ACC112 (cell line): ENCODE measurements around the gene LPIN2.
"Not testable (repeated sequence)": the region's sequence is repeated elsewhere in the genome, so short reads cannot be mapped to it uniquely, and the experiment has no call there.

ENCODE experiments used
- H2AFZ ChIP-seq: fragments of 200-600 bp; sonication (generic); one replicate; pipeline ENCODE4 v1.6.0; 2017; ENCODE audit warnings: antibody characterized with exemption, low read length; ENCODE audit not compliant: unreplicated experiment
- H3K27ac ChIP-seq: fragments of 200-600 bp; sonication (generic); 2 replicates; pipeline ENCODE4 v1.5.1; 2014; ENCODE audit warnings: low read depth, mild to moderate bottlenecking, antibody characterized with exemption, low read length, moderate library complexity
- H3K27me3 ChIP-seq: fragments of 200-600 bp; sonication (generic); 2 replicates; pipeline ENCODE4 v1.6.1; 2014; ENCODE audit warnings: mild to moderate bottlenecking, antibody characterized with exemption, low read length, moderate library complexity, mixed read lengths; ENCODE audit not compliant: insufficient read depth
- H3K36me3 ChIP-seq: fragments of 200-600 bp; sonication (generic); 2 replicates; pipeline ENCODE4 v1.6.1; 2016; ENCODE audit warnings: mild to moderate bottlenecking, antibody characterized with exemption, low read length, moderate library complexity, mixed read lengths; ENCODE audit not compliant: insufficient read depth
- H3K4me1 ChIP-seq: fragments of 200-600 bp; sonication (generic); one replicate; pipeline ENCODE4 v1.6.1; 2016; ENCODE audit warnings: low read length, mixed read lengths; ENCODE audit not compliant: insufficient read depth, unreplicated experiment, control insufficient read depth
- H3K4me3 ChIP-seq: fragments of 200-600 bp; sonication (generic); 2 replicates; pipeline ENCODE4 v1.5.1; 2014; ENCODE audit warnings: mild to moderate bottlenecking, low read depth, low read length
- H3K79me2 ChIP-seq: fragments of 200-600 bp; sonication (generic); one replicate; pipeline ENCODE4 v1.6.0; 2016; ENCODE audit warnings: low read length; ENCODE audit not compliant: control insufficient read depth, unreplicated experiment, insufficient read depth

LPIN2 gene

DNA sequence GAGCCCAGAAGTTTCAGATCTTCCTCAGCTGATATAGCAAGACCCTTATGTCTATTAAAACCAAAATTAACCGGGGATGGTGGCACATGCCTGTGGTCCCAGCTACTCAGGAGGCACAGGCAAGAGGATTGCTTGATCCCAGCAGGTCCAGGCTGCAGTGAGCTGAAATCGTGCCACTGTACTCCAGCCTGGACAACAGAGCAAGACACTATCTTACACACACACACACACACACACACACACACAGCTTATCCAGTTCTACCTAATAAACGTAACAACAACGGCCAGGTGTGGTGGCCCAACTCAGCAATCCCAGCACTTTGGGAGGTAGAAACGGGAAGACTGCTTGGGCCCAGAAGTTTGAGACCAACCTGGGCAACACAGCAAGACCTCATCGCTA lies 7.5 kb downstream of the LPIN2 start:
- no peaks in the 10 kb centered on the region for H3K27me3 ChIP-seq
- H2AFZ ChIP-seq, result no peak overlapping the region
- H3K36me3 ChIP-seq, result peaks cover 52% of the 10 kb centered on the region
- H3K4me3 ChIP-seq, result no peak overlapping the region
- H3K4me1 ChIP-seq, result peaks cover 13% of the 10 kb centered on the region
- H3K27ac ChIP-seq, result no peak overlapping the region
- H3K79me2 ChIP-seq, result peaks cover 95% of the 10 kb centered on the region

- not testable (repeated sequence) for H3K27ac ChIP-seq, H3K4me3 ChIP-seq, H2AFZ ChIP-seq, H3K27me3 ChIP-seq, H3K4me1 ChIP-seq
- H3K36me3 ChIP-seq, result peaks cover 49% of the 10 kb centered on the region
- H3K79me2 ChIP-seq, result peaks cover 94% of the 10 kb centered on the region
Measured at GRCh38 chr18:3003766-3004165, 9.2 kb downstream of the LPIN2 start.

- Histone ChIP-seq H2AFZ (no peak overlapping the region), H3K4me1 (peaks cover 9% of the 10 kb centered on the region), H3K27me3 (no peaks in the 10 kb centered on the region), H3K4me3 (no peak overlapping the region), H3K36me3 (peaks cover 47% of the 10 kb centered on the region), H3K79me2 (peaks cover 94% of the 10 kb centered on the region), H3K27ac (no peak overlapping the region)
Measured at GRCh38 chr18:3002732-3003131, 10.2 kb downstream of the LPIN2 start.

GRCh38 chr18:2998644-2999043 lies 14.3 kb downstream of the LPIN2 start:
- no peaks in the 10 kb centered on the region for H3K27me3 ChIP-seq
- peaks cover 30% of the 10 kb centered on the region for H3K36me3 ChIP-seq
- peaks cover 13% of the 10 kb centered on the region for H3K4me1 ChIP-seq
- H3K27ac ChIP-seq, result peak overlapping the region; percentile 10; the same call in 1 of the 2 replicates
- no peak overlapping the region for H3K4me3 ChIP-seq
- no peak overlapping the region for H2AFZ ChIP-seq
- peaks cover 93% of the 10 kb centered on the region for H3K79me2 ChIP-seq

GRCh38 chr18:2997846-2998564 lies 14.9 kb downstream of the LPIN2 start:
- no peaks in the 10 kb centered on the region for H3K27me3 ChIP-seq
- H2AFZ ChIP-seq, result no peak overlapping the region
- H3K4me1 ChIP-seq, result peaks cover 13% of the 10 kb centered on the region
- peaks cover 94% of the 10 kb centered on the region for H3K79me2 ChIP-seq
- H3K36me3 ChIP-seq, result peaks cover 27% of the 10 kb centered on the region
- no peak overlapping the region for H3K4me3 ChIP-seq
- peak overlapping the region; percentile 10; the same call in 1 of the 2 replicates for H3K27ac ChIP-seq

GRCh38 chr18:2997429-2997828 lies 15.5 kb downstream of the LPIN2 start:
- Histone ChIP-seq H3K4me1 (peaks cover 13% of the 10 kb centered on the region), H3K36me3 (peaks cover 23% of the 10 kb centered on the region), H3K27ac (0 out of 2 replicates have a peak overlapping the region, but pooled peaks have one; percentile 1), H3K4me3 (no peak overlapping the region), H3K27me3 (no peaks in the 10 kb centered on the region), H3K79me2 (peaks cover 91% of the 10 kb centered on the region), H2AFZ (no peak overlapping the region)

DNA sequence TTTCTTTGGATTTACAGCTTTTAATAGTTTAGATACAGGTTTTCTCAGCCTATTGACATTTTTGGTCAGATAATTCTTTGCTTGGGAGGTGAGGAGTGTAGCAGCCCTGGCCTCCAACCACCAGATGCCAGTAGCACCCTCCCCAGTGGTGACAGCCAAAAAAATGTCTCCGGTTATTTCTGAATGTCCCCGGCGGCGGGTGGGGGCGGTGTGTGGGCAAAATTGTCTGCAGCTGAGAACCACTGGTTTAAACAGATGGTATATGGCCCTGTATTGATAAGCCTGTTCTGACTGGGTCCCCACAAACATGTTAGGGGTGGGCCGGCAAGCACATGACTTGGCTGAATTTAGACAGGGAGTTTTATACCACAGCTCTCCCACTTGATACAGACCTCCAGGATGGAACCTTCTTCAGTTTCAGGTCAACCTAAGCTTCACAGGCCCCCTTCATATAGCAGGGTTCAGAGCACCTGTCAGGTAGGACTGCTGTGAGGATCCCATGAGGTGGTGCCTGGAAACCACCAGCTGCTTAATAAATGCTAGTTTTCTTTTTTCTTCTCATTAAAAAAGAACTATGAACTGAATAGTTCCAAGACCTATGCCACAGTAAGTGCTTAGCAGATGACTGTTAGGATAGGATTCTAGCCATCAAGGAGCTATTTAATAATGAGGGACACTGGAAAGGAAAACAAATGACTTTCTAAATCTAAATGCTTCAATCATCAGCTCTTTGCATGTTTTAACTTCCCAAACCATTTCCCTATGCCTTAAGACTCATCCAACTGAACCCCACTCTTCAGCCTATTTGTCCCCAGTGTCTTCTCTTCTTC lies 18.1 kb downstream of the LPIN2 start:
- H3K27me3 ChIP-seq, result no peaks in the 10 kb centered on the region
- peaks cover 16% of the 10 kb centered on the region for H3K4me1 ChIP-seq
- peaks cover 8% of the 10 kb centered on the region for H3K36me3 ChIP-seq
- peaks cover 90% of the 10 kb centered on the region for H3K79me2 ChIP-seq
- no peak overlapping the region for H2AFZ ChIP-seq
- no peak overlapping the region for H3K4me3 ChIP-seq
- no peak overlapping the region for H3K27ac ChIP-seq

GRCh38 chr18:2994020-2994589 lies 18.8 kb downstream of the LPIN2 start:
- Histone ChIP-seq H3K27me3 (no peaks in the 10 kb centered on the region), H3K4me3 (no peak overlapping the region), H3K4me1 (peaks cover 20% of the 10 kb centered on the region), H3K79me2 (peaks cover 91% of the 10 kb centered on the region), H3K27ac (no peak overlapping the region), H2AFZ (no peak overlapping the region), H3K36me3 (peaks cover 8% of the 10 kb centered on the region)

DNA sequence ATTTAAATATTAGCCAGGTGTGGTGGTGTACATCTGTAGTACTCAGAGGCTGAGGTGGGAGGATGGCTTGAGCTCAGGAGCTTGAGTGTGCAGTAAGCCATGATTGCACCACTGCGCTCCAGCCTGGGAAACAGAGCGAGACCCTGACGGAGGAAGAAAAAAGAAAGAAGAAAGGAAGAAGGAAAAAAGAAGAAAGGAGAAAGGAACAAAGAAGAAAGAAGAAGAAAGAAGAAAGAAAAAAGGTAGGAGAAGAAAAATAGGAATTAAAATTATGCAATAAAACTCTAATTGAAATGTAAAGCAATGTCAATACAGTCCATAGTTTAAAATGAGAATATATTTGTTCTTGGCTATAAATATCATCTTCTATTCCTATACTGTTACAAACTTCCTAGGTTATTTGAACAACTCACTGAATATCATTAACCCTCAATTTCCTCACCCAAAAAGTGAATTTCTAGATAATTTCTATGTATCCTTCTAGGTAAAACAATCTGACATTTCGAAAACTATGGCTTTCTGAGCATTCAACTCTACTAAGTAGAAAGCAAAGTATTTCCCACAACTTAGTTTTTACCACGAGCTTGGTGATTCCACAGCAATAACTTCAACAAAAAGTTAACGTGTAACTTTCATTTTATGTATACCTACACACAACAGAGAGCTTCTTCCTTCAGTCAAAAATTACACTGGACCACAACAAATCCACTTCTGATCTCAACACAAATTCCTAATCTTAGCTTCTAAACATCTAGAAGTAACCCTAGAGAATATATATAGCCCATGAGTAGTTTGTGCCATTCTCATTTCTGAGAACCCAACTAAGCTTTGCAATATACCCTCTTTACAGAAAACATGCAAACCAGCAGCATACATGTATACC lies 19.7 kb downstream of the LPIN2 start:
- no peak overlapping the region for H3K4me3 ChIP-seq
- peaks cover 25% of the 10 kb centered on the region for H3K4me1 ChIP-seq
- H3K79me2 ChIP-seq, result peaks cover 91% of the 10 kb centered on the region
- no peaks in the 10 kb centered on the region for H3K27me3 ChIP-seq
- peaks cover 8% of the 10 kb centered on the region for H3K36me3 ChIP-seq
- H2AFZ ChIP-seq, result no peak overlapping the region
- no peak overlapping the region for H3K27ac ChIP-seq
